GM10248 (cell line): ENCODE data around the gene VPS26B.

Experiments
- CTCF ChIA-PET: fragments of 300-600 bp; sonication (Branson Sonifier 250); formaldehyde crosslinking; extraction: SDS; loops from one replicate; lab custom pipeline; 2021; ENCODE audit warnings: antibody characterized with exemption; lab: Yijun Ruan, JAX
- POLR2A ChIA-PET: fragments of 350-650 bp; sonication (Branson Sonifier 250); formaldehyde crosslinking; extraction: SDS; loops from one replicate; lab custom pipeline; 2020; ENCODE audit warnings: antibody characterized with exemption; lab: Yijun Ruan, JAX
- DNase-seq: peaks from one replicate; pipeline ENCODE4 v3.0.0; 2012; ENCODE audit errors: extremely low spot score
- TF ChIP-seq, protein P1 (sequence below): IDR thresholded peaks from 2 replicates; pipeline ENCODE4 v1.5.1; 2012; ENCODE audit warnings: mild to moderate bottlenecking, low read depth; ENCODE audit errors: extremely low read depth, missing control alignments, control extremely low read depth

Gene VPS26B

DNA sequence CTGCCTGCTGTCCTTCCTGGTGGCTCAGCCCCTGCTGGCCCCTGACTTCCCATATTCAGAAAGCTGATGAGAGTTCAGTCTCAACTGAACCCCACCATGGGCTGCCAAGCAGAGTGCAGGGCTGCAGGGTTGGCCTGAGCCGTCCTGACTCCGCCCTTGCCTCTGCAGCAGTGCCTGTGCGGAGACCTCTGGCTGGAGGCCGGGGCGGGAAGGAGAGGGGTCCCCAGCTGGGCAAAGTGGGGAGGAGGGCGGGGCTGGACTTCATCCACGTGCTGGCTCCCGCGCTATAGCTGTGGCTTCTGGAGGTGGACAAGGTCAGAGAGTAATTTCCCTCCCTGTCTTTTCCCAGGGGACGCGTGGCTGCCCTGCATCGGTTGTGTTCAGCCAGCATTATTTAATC lies 65.3 kb downstream of the VPS26B start:
- TF ChIP-seq, protein P1, sequence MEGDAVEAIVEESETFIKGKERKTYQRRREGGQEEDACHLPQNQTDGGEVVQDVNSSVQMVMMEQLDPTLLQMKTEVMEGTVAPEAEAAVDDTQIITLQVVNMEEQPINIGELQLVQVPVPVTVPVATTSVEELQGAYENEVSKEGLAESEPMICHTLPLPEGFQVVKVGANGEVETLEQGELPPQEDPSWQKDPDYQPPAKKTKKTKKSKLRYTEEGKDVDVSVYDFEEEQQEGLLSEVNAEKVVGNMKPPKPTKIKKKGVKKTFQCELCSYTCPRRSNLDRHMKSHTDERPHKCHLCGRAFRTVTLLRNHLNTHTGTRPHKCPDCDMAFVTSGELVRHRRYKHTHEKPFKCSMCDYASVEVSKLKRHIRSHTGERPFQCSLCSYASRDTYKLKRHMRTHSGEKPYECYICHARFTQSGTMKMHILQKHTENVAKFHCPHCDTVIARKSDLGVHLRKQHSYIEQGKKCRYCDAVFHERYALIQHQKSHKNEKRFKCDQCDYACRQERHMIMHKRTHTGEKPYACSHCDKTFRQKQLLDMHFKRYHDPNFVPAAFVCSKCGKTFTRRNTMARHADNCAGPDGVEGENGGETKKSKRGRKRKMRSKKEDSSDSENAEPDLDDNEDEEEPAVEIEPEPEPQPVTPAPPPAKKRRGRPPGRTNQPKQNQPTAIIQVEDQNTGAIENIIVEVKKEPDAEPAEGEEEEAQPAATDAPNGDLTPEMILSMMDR = no peak
- DNase-seq = no peak
- ChIA-PET POLR2A (no interaction called here), CTCF (no interaction called here)

DNA sequence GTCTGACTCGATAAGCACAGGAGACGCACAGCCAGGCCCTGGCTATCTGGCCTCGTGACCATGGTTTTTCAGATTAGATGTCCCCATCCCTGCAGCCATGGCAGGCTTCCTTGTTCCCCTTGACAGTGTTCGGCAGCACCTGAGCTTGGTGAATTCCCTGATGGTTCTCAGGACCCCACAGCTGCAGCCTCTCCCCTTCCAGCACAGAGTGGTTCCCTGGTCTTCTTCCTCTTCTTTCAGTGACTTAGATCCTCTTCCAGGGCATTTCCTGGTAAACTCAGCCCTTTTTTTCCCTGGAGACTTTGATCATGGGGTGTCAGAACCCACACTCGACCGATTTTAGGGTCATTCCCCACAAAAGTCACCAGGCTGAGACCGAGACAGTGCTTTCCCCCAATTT lies 66.2 kb downstream of the VPS26B start:
- ChIA-PET POLR2A (no interaction called here), CTCF (no interaction called here)
- TF ChIP-seq, protein P1 = no peak
- DNase-seq = no peak

DNA sequence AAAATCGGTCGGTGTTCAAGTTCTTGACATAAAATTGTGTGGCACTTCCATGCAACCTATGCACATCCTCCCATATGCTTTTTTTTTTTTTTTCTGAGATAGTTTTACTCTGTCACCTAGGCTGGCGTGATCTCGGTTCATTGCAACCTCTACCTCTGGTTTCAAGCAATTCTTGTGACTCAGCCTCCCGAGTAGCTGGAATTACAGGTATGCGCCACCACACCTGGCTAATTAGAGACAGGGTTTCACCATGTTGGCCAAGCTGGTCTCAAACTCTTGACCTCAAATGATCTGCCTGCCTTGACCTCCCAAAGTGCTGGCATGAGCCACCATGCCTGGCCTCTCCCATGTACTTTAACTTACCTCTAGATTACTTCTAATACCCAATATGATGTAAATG lies 66.7 kb downstream of the VPS26B start:
- POLR2A ChIA-PET = interaction anchor here (0.7 kb wide), 1 partner anchor 266 kb away, joined by 3 read pairs; no protein-coding TSS in a partner anchor
- TF ChIP-seq, protein P1 = no peak
- CTCF ChIA-PET = no interaction called here

DNA sequence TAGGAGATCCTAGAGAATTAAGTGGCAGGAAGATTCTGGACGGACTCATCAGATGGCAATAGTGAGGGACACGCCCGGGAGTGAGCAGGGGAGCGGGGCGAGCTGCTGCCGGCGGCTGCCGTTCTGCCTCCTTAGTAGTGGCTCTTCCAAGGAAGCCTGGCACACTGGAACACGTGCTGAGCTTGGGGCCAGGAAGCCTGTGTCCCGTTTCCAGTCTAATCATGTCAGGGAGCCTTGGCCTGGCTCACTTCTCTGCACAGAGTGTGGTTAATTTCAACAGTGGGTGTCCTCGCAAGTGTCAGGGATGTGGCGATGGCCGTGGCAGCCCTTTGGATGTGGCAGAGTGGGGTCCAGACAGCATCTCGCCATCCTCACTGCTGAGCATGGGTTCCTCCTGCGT lies 68.2 kb downstream of the VPS26B start:
- TF ChIP-seq, protein P1 = no peak
- CTCF ChIA-PET = interaction anchor here (1.1 kb wide), 1 partner anchor 30 kb away, joined by 4 read pairs; no protein-coding TSS in a partner anchor
- DNase-seq = peak; percentile 9
- POLR2A ChIA-PET = no interaction called here

More for the DNA sequence above, 66.7 kb downstream of the VPS26B start:
- no peak for DNase-seq

DNA sequence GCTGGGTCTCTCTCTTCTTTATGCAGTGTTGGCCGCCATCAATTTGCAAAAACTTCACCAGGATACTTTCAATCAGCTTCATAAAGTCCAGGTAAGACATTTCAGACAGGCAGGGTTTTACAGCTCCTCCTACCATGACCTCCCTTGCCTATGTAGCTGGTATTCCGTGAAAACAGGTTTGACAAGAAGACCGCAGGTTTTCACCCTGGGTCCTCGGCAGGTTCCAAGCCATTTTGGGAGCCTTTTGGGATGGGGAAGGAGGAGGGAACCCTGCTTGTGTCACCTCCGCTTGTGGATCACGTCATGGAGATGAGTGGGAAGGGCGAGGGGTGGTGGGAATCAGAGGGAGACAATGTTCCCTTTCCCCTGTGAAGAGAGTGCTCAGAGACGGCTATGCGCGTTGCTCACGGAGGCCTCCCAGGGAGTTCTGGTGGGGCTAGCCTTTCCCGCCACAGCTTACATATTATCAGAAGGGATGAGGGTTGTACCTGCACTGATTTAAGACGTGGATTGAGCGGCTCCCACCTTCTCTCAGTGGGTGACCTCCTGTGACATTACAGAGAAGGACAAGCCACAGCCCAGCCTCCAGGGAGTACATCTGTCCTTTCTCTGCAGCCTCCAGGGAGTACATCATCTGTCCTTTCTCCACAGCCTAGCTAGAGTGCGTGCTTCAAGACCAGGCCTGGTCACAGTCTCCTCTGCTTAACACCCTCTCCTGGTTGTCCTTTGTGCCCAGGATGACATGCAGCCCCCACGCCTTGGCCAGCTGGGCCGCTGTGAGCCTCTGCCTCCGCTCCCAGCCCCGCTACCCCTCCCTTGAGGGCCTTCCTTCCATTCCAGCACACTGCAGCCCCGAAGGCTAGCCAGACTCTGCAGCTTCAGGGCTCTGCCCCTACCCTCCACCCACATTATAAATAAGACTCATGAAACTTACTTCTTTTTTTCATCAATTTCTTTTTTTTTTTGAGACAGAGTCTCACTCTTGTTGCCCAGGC lies 68.9 kb downstream of the VPS26B start:
- DNase-seq = peak; percentile 11
- ChIA-PET POLR2A (no interaction called here), CTCF (no interaction called here)
- TF ChIP-seq, protein P1 = no peak

DNA sequence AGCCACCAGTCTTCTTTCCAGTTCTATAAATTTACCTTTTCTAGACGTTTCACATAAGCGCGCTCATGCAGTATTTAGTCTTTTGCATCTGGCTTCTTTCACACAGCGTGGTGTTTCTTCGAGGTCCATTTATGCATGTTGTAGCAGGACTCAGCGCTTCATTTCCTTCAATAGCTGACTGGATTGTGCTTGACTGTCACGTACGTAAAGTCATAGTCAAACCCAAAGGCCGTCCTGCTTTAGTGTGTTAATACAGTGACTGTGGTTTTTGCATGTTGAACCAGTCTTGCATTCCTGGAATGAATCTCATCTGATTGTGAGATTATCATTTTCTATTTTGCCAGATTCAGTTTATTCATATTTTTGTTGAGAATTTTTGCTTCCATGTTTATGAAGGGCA lies 70.2 kb downstream of the VPS26B start:
- DNase-seq = no peak
- CTCF ChIA-PET = no interaction called here
- POLR2A ChIA-PET = no interaction called here
- TF ChIP-seq, protein P1 = no peak
